SK-N-SH treated with all-trans-retinoic acid at 6 μM for 48 hours (cell line): ENCODE results near the gene PHRF1.

Experiments used
- ATAC-seq: fragments of 200-7000 bp; cut with Tn5 transposase; 3 replicates; pipeline ENCODE4 v1.9.1; 2020; ENCODE audit warnings: mild to moderate bottlenecking, moderate library complexity
- CSDC2 ChIP-seq: fragments of 250-450 bp; sonication (Bioruptor Pico); IDR thresholded peaks from 2 replicates; pipeline ENCODE4 v1.5.0; 2020; ENCODE audit warnings: mild to moderate bottlenecking, moderate library complexity
- ESRRG ChIP-seq: fragments of 250-450 bp; sonication (Bioruptor Pico); IDR thresholded peaks from 2 replicates; pipeline ENCODE4 v1.6.1; 2021; ENCODE audit warnings: mild to moderate bottlenecking
- GLIS3 ChIP-seq: fragments of 250-450 bp; sonication (Bioruptor Pico); IDR thresholded peaks from 2 replicates; pipeline ENCODE4 v1.5.0; 2020; ENCODE audit warnings: mild to moderate bottlenecking, moderate library complexity
- ISL1 ChIP-seq: fragments of 250-450 bp; sonication (Bioruptor Pico); IDR thresholded peaks from 2 replicates; pipeline ENCODE4 v2.1.2; 2022; ENCODE audit warnings: mild to moderate bottlenecking, moderate library complexity
- OSR1 ChIP-seq: fragments of 250-450 bp; sonication (Bioruptor Pico); IDR thresholded peaks from 2 replicates; pipeline ENCODE4 v1.8.0; 2022; ENCODE audit warnings: moderate library complexity, mild to moderate bottlenecking, inconsistent platforms
- PPARA ChIP-seq: fragments of 250-450 bp; sonication (Bioruptor Pico); IDR thresholded peaks from 2 replicates; pipeline ENCODE4 v1.5.0; 2020; ENCODE audit warnings: mild to moderate bottlenecking, borderline replicate concordance
- RARB ChIP-seq: fragments of 250-450 bp; sonication (Bioruptor Pico); IDR thresholded peaks from 2 replicates; pipeline ENCODE4 v1.8.0; 2021; ENCODE audit warnings: mild to moderate bottlenecking, moderate library complexity
- SNAI2 ChIP-seq: fragments of 250-450 bp; sonication (Bioruptor Pico); IDR thresholded peaks from 2 replicates; pipeline ENCODE4 v1.5.0; 2020; ENCODE audit warnings: mild to moderate bottlenecking, moderate library complexity
- TCF4 ChIP-seq: fragments of 250-450 bp; sonication (Bioruptor Pico); IDR thresholded peaks from 2 replicates; pipeline ENCODE4 v1.8.0; 2021; ENCODE audit warnings: mild to moderate bottlenecking, moderate library complexity, borderline replicate concordance
- TOX ChIP-seq: fragments of 250-450 bp; sonication (Bioruptor Pico); IDR thresholded peaks from 2 replicates; pipeline ENCODE4 v1.8.0; 2021; ENCODE audit warnings: mild to moderate bottlenecking, moderate library complexity, borderline replicate concordance
- ZC3H10 ChIP-seq: fragments of 250-450 bp; sonication (Bioruptor Pico); IDR thresholded peaks from 2 replicates; pipeline ENCODE4 v1.5.1; 2021; ENCODE audit warnings: mild to moderate bottlenecking, moderate library complexity
- ZFP30 ChIP-seq: fragments of 450-650 bp; formaldehyde crosslinking; IDR thresholded peaks from 2 replicates; pipeline ENCODE4 v1.5.0; 2022; ENCODE audit warnings: mild to moderate bottlenecking, moderate library complexity
- ZNF565 ChIP-seq: fragments of 450-650 bp; formaldehyde crosslinking; conservative IDR thresholded peaks from 2 replicates; pipeline ENCODE4 v1.5.0; 2020; ENCODE audit warnings: low read depth, mild to moderate bottlenecking, moderate library complexity
- ZNF8 ChIP-seq: fragments of 450-650 bp; formaldehyde crosslinking; IDR thresholded peaks from 2 replicates; pipeline ENCODE4 v1.5.0; 2020; ENCODE audit warnings: mild to moderate bottlenecking, moderate library complexity
- TF ChIP-seq, protein P1 (sequence below): fragments of 250-450 bp; sonication (Bioruptor Pico); IDR thresholded peaks from 2 replicates; pipeline ENCODE4 v1.8.0; 2021; ENCODE audit warnings: low read depth, mild to moderate bottlenecking, moderate library complexity, borderline replicate concordance
- TF ChIP-seq, protein P2 (sequence below): fragments of 250-450 bp; sonication (Bioruptor Pico); IDR thresholded peaks from 2 replicates; pipeline ENCODE4 v1.5.1; 2021; ENCODE audit warnings: mild to moderate bottlenecking, moderate library complexity
- TF ChIP-seq, protein P3 (sequence below): fragments of 250-450 bp; sonication (Bioruptor Pico); IDR thresholded peaks from 2 replicates; pipeline ENCODE4 v1.5.0; 2020; ENCODE audit warnings: mild to moderate bottlenecking, moderate library complexity
- TF ChIP-seq, protein P4 (sequence below): fragments of 250-450 bp; sonication (Bioruptor Pico); IDR thresholded peaks from 2 replicates; pipeline ENCODE4 v1.8.0; 2020; ENCODE audit warnings: mild to moderate bottlenecking, moderate library complexity, borderline replicate concordance

The PHRF1 gene

DNA sequence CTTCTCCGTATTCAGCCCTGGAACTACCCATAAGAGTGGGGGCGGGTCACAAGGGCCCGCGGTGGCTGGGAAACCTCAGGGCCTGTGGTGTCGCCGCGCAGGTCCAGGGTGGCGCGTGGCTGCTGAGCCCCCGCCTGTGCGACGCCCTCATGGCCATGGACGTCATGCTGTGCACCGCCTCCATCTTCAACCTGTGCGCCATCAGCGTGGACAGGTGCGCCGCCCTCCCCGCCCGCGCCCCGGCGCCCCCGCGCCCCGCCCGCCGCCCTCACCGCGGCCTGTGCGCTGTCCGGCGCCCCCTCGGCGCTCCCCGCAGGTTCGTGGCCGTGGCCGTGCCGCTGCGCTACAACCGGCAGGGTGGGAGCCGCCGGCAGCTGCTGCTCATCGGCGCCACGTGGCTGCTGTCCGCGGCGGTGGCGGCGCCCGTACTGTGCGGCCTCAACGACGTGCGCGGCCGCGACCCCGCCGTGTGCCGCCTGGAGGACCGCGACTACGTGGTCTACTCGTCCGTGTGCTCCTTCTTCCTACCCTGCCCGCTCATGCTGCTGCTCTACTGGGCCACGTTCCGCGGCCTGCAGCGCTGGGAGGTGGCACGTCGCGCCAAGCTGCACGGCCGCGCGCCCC, 63.2 kb downstream of the PHRF1 start:
- TF ChIP-seq ISL1 (no peak), GLIS3 (CRISPR knock-in tag) (no peak), RARB (no peak), ZNF565 (CRISPR knock-in tag) (no peak), ZFP30 (CRISPR knock-in tag) (no peak), ZC3H10 (CRISPR knock-in tag) (no peak), SNAI2 (CRISPR knock-in tag) (no peak), ZNF8 (CRISPR knock-in tag) (no peak), PPARA (CRISPR knock-in tag) (no peak)
- TF ChIP-seq, protein P1, sequence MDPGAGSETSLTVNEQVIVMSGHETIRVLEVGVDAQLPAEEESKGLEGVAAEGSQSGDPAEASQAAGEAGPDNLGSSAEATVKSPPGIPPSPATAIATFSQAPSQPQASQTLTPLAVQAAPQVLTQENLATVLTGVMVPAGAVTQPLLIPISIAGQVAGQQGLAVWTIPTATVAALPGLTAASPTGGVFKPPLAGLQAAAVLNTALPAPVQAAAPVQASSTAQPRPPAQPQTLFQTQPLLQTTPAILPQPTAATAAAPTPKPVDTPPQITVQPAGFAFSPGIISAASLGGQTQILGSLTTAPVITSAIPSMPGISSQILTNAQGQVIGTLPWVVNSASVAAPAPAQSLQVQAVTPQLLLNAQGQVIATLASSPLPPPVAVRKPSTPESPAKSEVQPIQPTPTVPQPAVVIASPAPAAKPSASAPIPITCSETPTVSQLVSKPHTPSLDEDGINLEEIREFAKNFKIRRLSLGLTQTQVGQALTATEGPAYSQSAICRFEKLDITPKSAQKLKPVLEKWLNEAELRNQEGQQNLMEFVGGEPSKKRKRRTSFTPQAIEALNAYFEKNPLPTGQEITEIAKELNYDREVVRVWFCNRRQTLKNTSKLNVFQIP (CRISPR knock-in tag): no peak
- TF ChIP-seq, protein P2, sequence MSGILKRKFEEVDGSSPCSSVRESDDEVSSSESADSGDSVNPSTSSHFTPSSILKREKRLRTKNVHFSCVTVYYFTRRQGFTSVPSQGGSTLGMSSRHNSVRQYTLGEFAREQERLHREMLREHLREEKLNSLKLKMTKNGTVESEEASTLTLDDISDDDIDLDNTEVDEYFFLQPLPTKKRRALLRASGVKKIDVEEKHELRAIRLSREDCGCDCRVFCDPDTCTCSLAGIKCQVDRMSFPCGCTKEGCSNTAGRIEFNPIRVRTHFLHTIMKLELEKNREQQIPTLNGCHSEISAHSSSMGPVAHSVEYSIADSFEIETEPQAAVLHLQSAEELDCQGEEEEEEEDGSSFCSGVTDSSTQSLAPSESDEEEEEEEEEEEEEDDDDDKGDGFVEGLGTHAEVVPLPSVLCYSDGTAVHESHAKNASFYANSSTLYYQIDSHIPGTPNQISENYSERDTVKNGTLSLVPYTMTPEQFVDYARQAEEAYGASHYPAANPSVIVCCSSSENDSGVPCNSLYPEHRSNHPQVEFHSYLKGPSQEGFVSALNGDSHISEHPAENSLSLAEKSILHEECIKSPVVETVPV: no peak
- TF ChIP-seq, protein P3, sequence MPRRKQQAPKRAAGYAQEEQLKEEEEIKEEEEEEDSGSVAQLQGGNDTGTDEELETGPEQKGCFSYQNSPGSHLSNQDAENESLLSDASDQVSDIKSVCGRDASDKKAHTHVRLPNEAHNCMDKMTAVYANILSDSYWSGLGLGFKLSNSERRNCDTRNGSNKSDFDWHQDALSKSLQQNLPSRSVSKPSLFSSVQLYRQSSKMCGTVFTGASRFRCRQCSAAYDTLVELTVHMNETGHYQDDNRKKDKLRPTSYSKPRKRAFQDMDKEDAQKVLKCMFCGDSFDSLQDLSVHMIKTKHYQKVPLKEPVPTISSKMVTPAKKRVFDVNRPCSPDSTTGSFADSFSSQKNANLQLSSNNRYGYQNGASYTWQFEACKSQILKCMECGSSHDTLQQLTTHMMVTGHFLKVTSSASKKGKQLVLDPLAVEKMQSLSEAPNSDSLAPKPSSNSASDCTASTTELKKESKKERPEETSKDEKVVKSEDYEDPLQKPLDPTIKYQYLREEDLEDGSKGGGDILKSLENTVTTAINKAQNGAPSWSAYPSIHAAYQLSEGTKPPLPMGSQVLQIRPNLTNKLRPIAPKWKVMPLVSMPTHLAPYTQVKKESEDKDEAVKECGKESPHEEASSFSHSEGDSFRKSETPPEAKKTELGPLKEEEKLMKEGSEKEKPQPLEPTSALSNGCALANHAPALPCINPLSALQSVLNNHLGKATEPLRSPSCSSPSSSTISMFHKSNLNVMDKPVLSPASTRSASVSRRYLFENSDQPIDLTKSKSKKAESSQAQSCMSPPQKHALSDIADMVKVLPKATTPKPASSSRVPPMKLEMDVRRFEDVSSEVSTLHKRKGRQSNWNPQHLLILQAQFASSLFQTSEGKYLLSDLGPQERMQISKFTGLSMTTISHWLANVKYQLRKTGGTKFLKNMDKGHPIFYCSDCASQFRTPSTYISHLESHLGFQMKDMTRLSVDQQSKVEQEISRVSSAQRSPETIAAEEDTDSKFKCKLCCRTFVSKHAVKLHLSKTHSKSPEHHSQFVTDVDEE (CRISPR knock-in tag): no peak
- TF ChIP-seq, protein P4, sequence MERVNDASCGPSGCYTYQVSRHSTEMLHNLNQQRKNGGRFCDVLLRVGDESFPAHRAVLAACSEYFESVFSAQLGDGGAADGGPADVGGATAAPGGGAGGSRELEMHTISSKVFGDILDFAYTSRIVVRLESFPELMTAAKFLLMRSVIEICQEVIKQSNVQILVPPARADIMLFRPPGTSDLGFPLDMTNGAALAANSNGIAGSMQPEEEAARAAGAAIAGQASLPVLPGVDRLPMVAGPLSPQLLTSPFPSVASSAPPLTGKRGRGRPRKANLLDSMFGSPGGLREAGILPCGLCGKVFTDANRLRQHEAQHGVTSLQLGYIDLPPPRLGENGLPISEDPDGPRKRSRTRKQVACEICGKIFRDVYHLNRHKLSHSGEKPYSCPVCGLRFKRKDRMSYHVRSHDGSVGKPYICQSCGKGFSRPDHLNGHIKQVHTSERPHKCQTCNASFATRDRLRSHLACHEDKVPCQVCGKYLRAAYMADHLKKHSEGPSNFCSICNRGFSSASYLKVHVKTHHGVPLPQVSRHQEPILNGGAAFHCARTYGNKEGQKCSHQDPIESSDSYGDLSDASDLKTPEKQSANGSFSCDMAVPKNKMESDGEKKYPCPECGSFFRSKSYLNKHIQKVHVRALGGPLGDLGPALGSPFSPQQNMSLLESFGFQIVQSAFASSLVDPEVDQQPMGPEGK (CRISPR knock-in tag): no peak
- ATAC-seq: no peak

DNA sequence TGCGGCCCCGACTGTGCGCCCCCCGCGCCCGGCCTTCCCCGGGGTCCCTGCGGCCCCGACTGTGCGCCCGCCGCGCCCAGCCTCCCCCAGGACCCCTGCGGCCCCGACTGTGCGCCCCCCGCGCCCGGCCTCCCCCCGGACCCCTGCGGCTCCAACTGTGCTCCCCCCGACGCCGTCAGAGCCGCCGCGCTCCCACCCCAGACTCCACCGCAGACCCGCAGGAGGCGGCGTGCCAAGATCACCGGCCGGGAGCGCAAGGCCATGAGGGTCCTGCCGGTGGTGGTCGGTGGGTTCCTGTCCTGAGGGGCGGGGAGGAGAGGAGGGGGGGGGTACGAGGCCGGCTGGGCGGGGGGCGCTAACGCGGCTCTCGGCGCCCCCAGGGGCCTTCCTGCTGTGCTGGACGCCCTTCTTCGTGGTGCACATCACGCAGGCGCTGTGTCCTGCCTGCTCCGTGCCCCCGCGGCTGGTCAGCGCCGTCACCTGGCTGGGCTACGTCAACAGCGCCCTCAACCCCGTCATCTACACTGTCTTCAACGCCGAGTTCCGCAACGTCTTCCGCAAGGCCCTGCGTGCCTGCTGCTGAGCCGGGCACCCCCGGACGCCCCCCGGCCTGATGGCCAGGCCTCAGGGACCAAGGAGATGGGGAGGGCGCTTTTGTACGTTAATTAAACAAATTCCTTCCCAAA, 63.9 kb downstream of the PHRF1 start:
- ATAC-seq: no peak
- TF ChIP-seq CSDC2 (CRISPR knock-in tag): no peak
- no peak for TF ChIP-seq RARB
- TF ChIP-seq TCF4 (CRISPR knock-in tag): no peak
- TF ChIP-seq SNAI2 (CRISPR knock-in tag): no peak
- TF ChIP-seq, protein P4 (CRISPR knock-in tag): no peak
- no peak for TF ChIP-seq TOX (CRISPR knock-in tag)
- no peak for TF ChIP-seq ESRRG (CRISPR knock-in tag)
- TF ChIP-seq ZNF565 (CRISPR knock-in tag): no peak

DNA sequence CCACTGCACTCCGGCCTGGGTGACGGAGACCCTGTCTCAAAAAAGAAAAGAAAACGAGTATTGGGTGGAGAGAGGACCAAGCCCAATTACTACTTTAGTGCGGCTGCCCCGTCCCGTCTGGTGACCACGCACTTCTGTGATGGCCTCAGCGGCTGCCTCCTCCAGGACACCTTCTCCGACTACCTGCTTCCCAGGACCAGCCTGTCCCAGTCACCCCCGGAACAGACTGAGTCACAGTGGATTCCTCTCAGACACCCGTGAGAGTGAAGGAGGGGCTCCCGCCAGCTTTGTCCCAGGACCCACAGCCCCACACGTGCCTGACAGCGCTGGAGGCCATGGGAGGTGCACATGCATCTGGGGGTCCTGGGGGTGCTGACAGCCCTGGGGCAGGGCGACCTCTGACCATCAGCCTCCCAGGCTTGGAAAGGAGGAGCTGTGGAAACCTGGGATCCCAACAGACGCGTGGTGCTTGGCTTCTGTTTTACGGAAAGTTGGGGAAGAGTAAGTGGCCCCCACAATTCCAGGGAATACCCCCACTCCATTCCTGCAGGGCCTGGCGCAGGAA, 65.6 kb downstream of the PHRF1 start:
- ATAC-seq: no peak
- TF ChIP-seq GLIS3 (CRISPR knock-in tag) (no peak), TCF4 (CRISPR knock-in tag) (no peak), PPARA (CRISPR knock-in tag) (no peak), ZFP30 (CRISPR knock-in tag) (no peak), OSR1 (no peak), ISL1 (no peak), RARB (no peak)
- TF ChIP-seq, protein P4 (CRISPR knock-in tag): no peak
- TF ChIP-seq, protein P2: no peak
- TF ChIP-seq, protein P3 (CRISPR knock-in tag): no peak
